H1 (cell line): ENCODE data around the gene CLCN3. TPM values are rescaled to one million over a fixed set of nuclear protein-coding genes. Genes with fewer than 3 reads are reported as not detected.

Experiments used
- CTCF ChIA-PET: fragments of 300-600 bp; sonication (Branson Sonifier 250); formaldehyde crosslinking; loops from one replicate; lab custom pipeline; 2021; ENCODE audit not compliant: partially characterized antibody; lab: Charles Lee
- POLR2A ChIA-PET: fragments of 300-600 bp; sonication (Branson Sonifier 250); formaldehyde crosslinking; loops from one replicate; lab custom pipeline; 2021; ENCODE audit warnings: inconsistent platforms; ENCODE audit not compliant: partially characterized antibody; lab: Charles Lee
- DNase-seq, 2 experiments: peaks; one replicate each; pipeline versions ENCODE4 v3.0.0 to v3.0.0-alpha.2; 2010 to 2022; ENCODE audit warnings: low spot score in 2 of 2, low read depth in 1 of 2, mixed read lengths in 1 of 2
- FAIRE-seq: peaks from 2 replicates; lab custom pipeline; 2011; peaks lifted over from hg19 to GRCh38; lab: Jason Lieb, UNC
- H2AFZ ChIP-seq: 2 replicates; pipeline ENCODE4 v1.8.1; 2012; ENCODE audit warnings: low read length, inconsistent platforms
- H2AK5ac ChIP-seq: 2 replicates; pipeline ENCODE4 v1.6.1; 2013; ENCODE audit warnings: low read depth, low read length
- H2BK120ac ChIP-seq: replicated peaks from 2 replicates; pipeline ENCODE3; 2013; ENCODE audit warnings: low read depth, low read length, inconsistent platforms
- H2BK12ac ChIP-seq: 2 replicates; pipeline ENCODE4 v1.6.1; 2013; ENCODE audit warnings: low read depth, low read length
- H2BK15ac ChIP-seq: 2 replicates; pipeline ENCODE4 v1.6.1; 2013; ENCODE audit warnings: low read length
- H2BK20ac ChIP-seq: 2 replicates; pipeline ENCODE4 v1.6.1; 2013; ENCODE audit warnings: low read length
- H2BK5ac ChIP-seq: 2 replicates; pipeline ENCODE4 v1.6.1; 2013; ENCODE audit warnings: low read depth, low read length
- H3K14ac ChIP-seq: 2 replicates; pipeline ENCODE4 v1.6.1; 2013; ENCODE audit warnings: inconsistent platforms; ENCODE audit not compliant: insufficient read length
- H3K18ac ChIP-seq: 2 replicates; pipeline ENCODE4 v1.6.1; 2013; ENCODE audit warnings: low read length; ENCODE audit errors: extremely low read depth
- H3K23ac ChIP-seq: 2 replicates; pipeline ENCODE4 v1.6.1; 2013; ENCODE audit warnings: inconsistent platforms; ENCODE audit not compliant: insufficient read length
- H3K23me2 ChIP-seq: 2 replicates; pipeline ENCODE4 v1.6.1; 2013; ENCODE audit warnings: low read depth, low read length
- H3K27ac ChIP-seq: 2 replicates; pipeline ENCODE4 v1.6.1; 2011; ENCODE audit warnings: low read depth, low read length, inconsistent platforms
- H3K27me3 ChIP-seq, 4 experiments: replicated peaks in 1 of 4; 1 replicate in 1 of 4; 2 replicates in 3 of 4; pipeline versions ENCODE4 v1.6.1 to v1.8.1; 2011 to 2013; ENCODE audit warnings: low read length in 3 of 4, mild to moderate bottlenecking in 3 of 4, inconsistent platforms in 2 of 4, mixed read lengths in 2 of 4, moderate library complexity in 1 of 4; ENCODE audit not compliant: control insufficient read depth in 3 of 4, insufficient read depth in 3 of 4; ENCODE audit errors: extremely low read depth in 1 of 4
- H3K36me3 ChIP-seq, 4 experiments: 2 replicates each; pipeline versions ENCODE4 v1.6.1 to v1.8.1; 2011 to 2013; ENCODE audit warnings: mild to moderate bottlenecking in 4 of 4, low read length in 3 of 4, moderate library complexity in 2 of 4, control low read depth in 1 of 4, inconsistent platforms in 1 of 4; ENCODE audit not compliant: insufficient read depth in 4 of 4, control insufficient read depth in 2 of 4
- H3K4ac ChIP-seq: replicated peaks from 2 replicates; pipeline ENCODE3; 2013; ENCODE audit warnings: low read length, low read depth, mixed read lengths, inconsistent platforms; ENCODE audit not compliant: insufficient read length
- H3K4me1 ChIP-seq, 4 experiments: replicated peaks in 1 of 4; 1 replicate in 1 of 4; 2 replicates in 3 of 4; pipeline versions ENCODE4 v1.6.1 to v1.8.1; 2011 to 2013; ENCODE audit warnings: low read length in 3 of 4, inconsistent platforms in 2 of 4, mixed read lengths in 1 of 4; ENCODE audit not compliant: insufficient read depth in 4 of 4, control insufficient read depth in 3 of 4
- H3K4me2 ChIP-seq, 2 experiments: 2 replicates each; pipeline versions ENCODE4 v1.6.1 to v1.8.1; 2011 to 2013; ENCODE audit warnings: low read depth in 2 of 2, low read length in 2 of 2, control low read depth in 1 of 2, inconsistent platforms in 1 of 2, mild to moderate bottlenecking in 1 of 2; ENCODE audit not compliant: insufficient read depth in 1 of 2
- H3K4me3 ChIP-seq, 4 experiments: fragments of 200-600, 300-600 bp in 1 of 4; sonication (generic), shearing (Covaris generic), sonication (Bioruptor Twin) in 1 of 4; 2 replicates each; pipeline versions ENCODE4 v1.5.1 to v1.8.1; 2011 to 2016; ENCODE audit warnings: low read length in 4 of 4, low read depth in 3 of 4, control low read depth in 2 of 4, inconsistent platforms in 2 of 4, mild to moderate bottlenecking in 2 of 4, mixed read lengths in 1 of 4, moderate library complexity in 1 of 4; ENCODE audit not compliant: insufficient read depth in 2 of 4; ENCODE audit errors: extremely low read depth in 1 of 4
- H3K56ac ChIP-seq: replicated peaks from 2 replicates; pipeline ENCODE3; 2013; ENCODE audit warnings: low read depth, mild to moderate bottlenecking, mixed read lengths, low read length, inconsistent platforms; ENCODE audit not compliant: insufficient read length
- H3K79me1 ChIP-seq: 2 replicates; pipeline ENCODE4 v1.6.1; 2013; ENCODE audit warnings: low read depth, low read length, control low read depth
- H3K79me2 ChIP-seq, 2 experiments: 2 replicates each; pipeline versions ENCODE4 v1.6.1 to v1.8.1; 2012 to 2013; ENCODE audit warnings: low read length in 2 of 2, mild to moderate bottlenecking in 2 of 2, inconsistent platforms in 1 of 2; ENCODE audit not compliant: insufficient read depth in 2 of 2, control insufficient read depth in 1 of 2
- H3K9ac ChIP-seq, 4 experiments: replicated peaks in 1 of 4; 1 replicate in 1 of 4; 2 replicates in 3 of 4; pipeline versions ENCODE4 v1.6.1 to v1.8.1; 2011 to 2013; ENCODE audit warnings: low read depth in 3 of 4, low read length in 3 of 4, control low read depth in 2 of 4, mild to moderate bottlenecking in 2 of 4, moderate library complexity in 2 of 4, inconsistent platforms in 1 of 4; ENCODE audit errors: extremely low read depth in 1 of 4
- H3K9me3 ChIP-seq, 2 experiments: 2 replicates each; pipeline versions ENCODE4 v1.6.1 to v1.8.1; 2012 to 2013; ENCODE audit warnings: mild to moderate bottlenecking in 2 of 2, moderate library complexity in 2 of 2, control low read depth in 1 of 2, inconsistent platforms in 1 of 2, low read depth in 1 of 2, low read length in 1 of 2, mixed read lengths in 1 of 2; ENCODE audit not compliant: insufficient read depth in 2 of 2
- H4K20me1 ChIP-seq, 2 experiments: replicated peaks in 1 of 2; 2 replicates each; pipeline versions ENCODE3 to v1.8.1; 2011 to 2013; ENCODE audit warnings: inconsistent platforms in 2 of 2, low read length in 2 of 2, mild to moderate bottlenecking in 1 of 2; ENCODE audit not compliant: insufficient read depth in 2 of 2, control insufficient read depth in 1 of 2
- H4K5ac ChIP-seq: 2 replicates; pipeline ENCODE4 v1.6.1; 2013; ENCODE audit warnings: low read length, low read depth, mixed read lengths, inconsistent platforms; ENCODE audit not compliant: insufficient read length
- H4K8ac ChIP-seq: 2 replicates; pipeline ENCODE4 v1.8.0; 2013; ENCODE audit warnings: mild to moderate bottlenecking, moderate library complexity, low read length, inconsistent platforms; ENCODE audit not compliant: insufficient read depth; ENCODE audit errors: extremely low read depth
- H4K91ac ChIP-seq: replicated peaks from 2 replicates; pipeline ENCODE3; 2013; ENCODE audit warnings: low read length, mixed read lengths, inconsistent platforms; ENCODE audit not compliant: insufficient read length
- BRCA1 ChIP-seq: IDR thresholded peaks from 2 replicates; pipeline ENCODE4 v1.6.1; 2012; ENCODE audit warnings: low read depth, low read length, improper control_type of control experiment
- RAD21 ChIP-seq, 2 experiments: IDR thresholded peaks in 1 of 2; conservative IDR thresholded peaks in 1 of 2; 2 replicates each; pipeline ENCODE4 v1.6.1; 2011; ENCODE audit warnings: low read depth in 2 of 2, low read length in 2 of 2, improper control_type of control experiment in 1 of 2, inconsistent platforms in 1 of 2, mild to moderate bottlenecking in 1 of 2, moderate library complexity in 1 of 2
- RBBP5 ChIP-seq: IDR thresholded peaks from 2 replicates; pipeline ENCODE4 v1.7.1; 2012; ENCODE audit warnings: low read depth, mild to moderate bottlenecking, inconsistent platforms, low read length, moderate library complexity, borderline replicate concordance
- SP2 ChIP-seq: IDR thresholded peaks from 2 replicates; pipeline ENCODE4 v1.6.1; 2012; ENCODE audit warnings: mild to moderate bottlenecking, low read length, inconsistent platforms
- USF2 ChIP-seq: IDR thresholded peaks from 2 replicates; pipeline ENCODE4 v1.6.1; 2011; ENCODE audit warnings: low read length, improper control_type of control experiment
- YY1 ChIP-seq: IDR thresholded peaks from 2 replicates; pipeline ENCODE4 v1.6.1; 2011; ENCODE audit warnings: low read depth, mild to moderate bottlenecking, low read length
- WGBS, 2 experiments: shearing (Covaris generic) in 1 of 2; methylation state at CpG; one replicate each; pipeline versions ENCODE4 v1.1.6 to v1.1.7; 2013 to 2015; ENCODE audit warnings: low lambda C conversion rate in 2 of 2, mixed read lengths in 2 of 2, inconsistent platforms in 1 of 2, low coverage in 1 of 2, missing lambda C conversion rate in 1 of 2; ENCODE audit not compliant: insufficient replicate concordance in 2 of 2, insufficient coverage in 1 of 2, insufficient read length in 1 of 2; ENCODE audit errors: extremely low coverage in 1 of 2, missing lambda C conversion rate in 1 of 2; 5-methylcytosine and 5-hydroxymethylcytosine counted together
- polyA plus RNA-seq, 7 experiments: library from polyadenylated mRNA; depleted of rRNA in 3 of 7; stranded (reverse) in 5 of 7; unstranded in 2 of 7; fragments of >200 nt in 5 of 7; fragments of 200-250 nt in 2 of 7; gene quantifications; 1 replicate in 5 of 7; 2 replicates in 1 of 7; 4 replicates in 1 of 7; pipeline versions ENCODE4 v1.2.1 to v1.2.3, GENCODE V29; 2011 to 2013; ENCODE audit warnings: missing spikeins in 2 of 7, mixed read lengths in 2 of 7
- total RNA-seq: library from RNA; stranded (reverse); fragmentation: NEBNext Ultra II Directional; extraction: Animal tissue kit (Norgen Biotek cat#: 25700); gene quantifications from 2 replicates; pipeline ENCODE4 v1.2.1, GENCODE V29; 2021
- TF ChIP-seq, protein P1 (sequence below): IDR thresholded peaks from 2 replicates; pipeline ENCODE4 v1.6.1; 2012; ENCODE audit warnings: inconsistent platforms
- TF ChIP-seq, protein P2 (sequence below), 3 experiments: IDR thresholded peaks; 1 replicate in 2 of 3; 2 replicates in 1 of 3; pipeline versions ENCODE4 v1.5.1 to v1.6.1; 2011; ENCODE audit warnings: low read length in 3 of 3, mild to moderate bottlenecking in 3 of 3, inconsistent platforms in 2 of 3, low read depth in 1 of 3, moderate library complexity in 1 of 3; ENCODE audit not compliant: insufficient read depth in 1 of 3; ENCODE audit errors: control extremely low read depth in 1 of 3

Gene CLCN3
- total and polyA plus RNA-seq, 2 of the 8 experiments (the other 6 are each of a cell fraction or from before 2014, with no cell fraction given) = 8.8 to 32.8 TPM

GRCh38 chr4:169619518-169619957 is 840 bp upstream of the CLCN3 start:
- H2BK120ac ChIP-seq = no peak overlapping the region
- CTCF ChIA-PET = interaction anchor here (0.6 to 2.1 kb wide), 14 partner anchors 9 to 244 kb away, joined by 3 to 6 read pairs (median 3); no protein-coding TSS in a partner anchor
- H2AK5ac ChIP-seq = no peak overlapping the region
- FAIRE-seq = peak; percentile 52
- POLR2A ChIA-PET = interaction anchor here (0.9 to 1.9 kb wide), 4 partner anchors 10 to 472 kb away, joined by 3 to 11 read pairs (median 5); no protein-coding TSS in a partner anchor
- no peak overlapping the region for H2BK20ac ChIP-seq
- H3K23ac ChIP-seq = no peak overlapping the region
- no peak overlapping the region for H3K56ac ChIP-seq
- H3K4me3 ChIP-seq = peak overlapping the region; percentile 81 to 88 (median 87)
- no peak overlapping the region for H2BK15ac ChIP-seq
- no peak overlapping the region for H3K4ac ChIP-seq
- H3K14ac ChIP-seq = no peak overlapping the region
- peak overlapping the region; percentile 87 to 98 for H3K4me2 ChIP-seq
- H3K23me2 ChIP-seq = peaks cover 11% of the 10 kb centered on the region
- H4K91ac ChIP-seq = no peak overlapping the region
- no peaks in the 10 kb centered on the region for H3K27me3 ChIP-seq
- DNase-seq = no peak
- peak overlapping the region in 3 of 4 experiments; percentile 47 to 73 (median 57); a peak in 6 of 7 replicates for H3K9ac ChIP-seq
- H3K79me2 ChIP-seq = peaks cover 3 to 40% of the 10 kb centered on the region in 2 experiments; a peak in 3 of 4 replicates
- H4K20me1 ChIP-seq = no peaks in the 10 kb centered on the region
- WGBS, 2 experiments = 3% methylated on average over 12 of the region's 12 CpGs; no CpG with 5 or more reads in 1 of the 2 experiments
- H4K5ac ChIP-seq = peak overlapping the region; percentile 57
- H3K9me3 ChIP-seq = no peaks in the 10 kb centered on the region
- H3K36me3 ChIP-seq = no peaks in the 10 kb centered on the region
- H3K4me1 ChIP-seq = peaks cover 0 to 3% (median 0%) of the 10 kb centered on the region in 4 experiments; a peak in 2 of 7 replicates
- peak overlapping the region; percentile 61; the same call in 1 of the 2 replicates for H2BK5ac ChIP-seq
- H2BK12ac ChIP-seq = no peak overlapping the region
- H4K8ac ChIP-seq = peak overlapping the region; percentile 86; the same call in 1 of the 2 replicates
- H3K18ac ChIP-seq = no peak overlapping the region
- 0 out of 2 replicates have a peak overlapping the region, but pooled peaks have one; percentile 11 for H3K27ac ChIP-seq
- TF ChIP-seq SP2 = no peak
- TF ChIP-seq, protein P1, sequence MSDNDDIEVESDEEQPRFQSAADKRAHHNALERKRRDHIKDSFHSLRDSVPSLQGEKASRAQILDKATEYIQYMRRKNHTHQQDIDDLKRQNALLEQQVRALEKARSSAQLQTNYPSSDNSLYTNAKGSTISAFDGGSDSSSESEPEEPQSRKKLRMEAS = no peak
- peak; percentile 63; the same call in 1 of the 2 replicates for TF ChIP-seq YY1
- peak in 1 of 2 experiments; percentile 16; a peak in 2 of 4 replicates for TF ChIP-seq RAD21 (IDR thresholded peaks at IDR 0.05 in 1 of 2, conservative IDR thresholded peaks at IDR 0.05 in 1 of 2; ENCODE audit: low read depth in 2 of 2, low read length in 2 of 2)
- no peak for TF ChIP-seq BRCA1
- no peak for TF ChIP-seq USF2
- TF ChIP-seq, protein P2, sequence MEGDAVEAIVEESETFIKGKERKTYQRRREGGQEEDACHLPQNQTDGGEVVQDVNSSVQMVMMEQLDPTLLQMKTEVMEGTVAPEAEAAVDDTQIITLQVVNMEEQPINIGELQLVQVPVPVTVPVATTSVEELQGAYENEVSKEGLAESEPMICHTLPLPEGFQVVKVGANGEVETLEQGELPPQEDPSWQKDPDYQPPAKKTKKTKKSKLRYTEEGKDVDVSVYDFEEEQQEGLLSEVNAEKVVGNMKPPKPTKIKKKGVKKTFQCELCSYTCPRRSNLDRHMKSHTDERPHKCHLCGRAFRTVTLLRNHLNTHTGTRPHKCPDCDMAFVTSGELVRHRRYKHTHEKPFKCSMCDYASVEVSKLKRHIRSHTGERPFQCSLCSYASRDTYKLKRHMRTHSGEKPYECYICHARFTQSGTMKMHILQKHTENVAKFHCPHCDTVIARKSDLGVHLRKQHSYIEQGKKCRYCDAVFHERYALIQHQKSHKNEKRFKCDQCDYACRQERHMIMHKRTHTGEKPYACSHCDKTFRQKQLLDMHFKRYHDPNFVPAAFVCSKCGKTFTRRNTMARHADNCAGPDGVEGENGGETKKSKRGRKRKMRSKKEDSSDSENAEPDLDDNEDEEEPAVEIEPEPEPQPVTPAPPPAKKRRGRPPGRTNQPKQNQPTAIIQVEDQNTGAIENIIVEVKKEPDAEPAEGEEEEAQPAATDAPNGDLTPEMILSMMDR (IDR thresholded peaks at IDR 0.05; ENCODE audit: control extremely low read depth in 1 of 3, insufficient read depth in 1 of 3, low read depth in 1 of 3, low read length in 3 of 3) = peak; percentile 3 to 50 (median 44); a peak in 3 of 4 replicates
- no peak for TF ChIP-seq RBBP5
- peak overlapping the region; percentile 97 for H2AFZ ChIP-seq
- no peaks in the 10 kb centered on the region; the same call in 1 of the 2 replicates for H3K79me1 ChIP-seq
